Neural cell (in vitro differentiated cells): ENCODE data around the gene PPIF.

Experiments used
- CTCF ChIP-seq: fragments of 450-650 bp; IDR thresholded peaks from 2 replicates; pipeline ENCODE4 v1.5.1; 2014; ENCODE audit warnings: antibody characterized with exemption, mild to moderate bottlenecking, moderate library complexity; ENCODE audit not compliant: poor library complexity, severe bottlenecking
- EZH2 ChIP-seq: fragments of 200-600, 300-800 bp; shearing (Covaris generic), sonication (generic); IDR thresholded peaks from 2 replicates; pipeline ENCODE4 v1.6.1; 2014; ENCODE audit warnings: antibody characterized with exemption, low read length, borderline replicate concordance, mild to moderate bottlenecking; ENCODE audit not compliant: insufficient read depth, poor library complexity, severe bottlenecking
- MXI1 ChIP-seq: fragments of 450-650 bp; conservative IDR thresholded peaks from 2 replicates; pipeline ENCODE4 v1.6.1; 2014; ENCODE audit warnings: antibody characterized with exemption, mild to moderate bottlenecking; ENCODE audit not compliant: poor library complexity, severe bottlenecking
- POLR2AphosphoS5 ChIP-seq: IDR thresholded peaks from 2 replicates; pipeline ENCODE4 v1.6.1; 2012
- REST ChIP-seq: IDR thresholded peaks from 2 replicates; pipeline ENCODE4 v1.6.1; 2012; ENCODE audit warnings: borderline replicate concordance
- SMC3 ChIP-seq: fragments of 450-650 bp; conservative IDR thresholded peaks from 2 replicates; pipeline ENCODE4 v1.6.1; 2014; ENCODE audit warnings: antibody characterized with exemption, mild to moderate bottlenecking, moderate library complexity; ENCODE audit not compliant: poor library complexity

DNA sequence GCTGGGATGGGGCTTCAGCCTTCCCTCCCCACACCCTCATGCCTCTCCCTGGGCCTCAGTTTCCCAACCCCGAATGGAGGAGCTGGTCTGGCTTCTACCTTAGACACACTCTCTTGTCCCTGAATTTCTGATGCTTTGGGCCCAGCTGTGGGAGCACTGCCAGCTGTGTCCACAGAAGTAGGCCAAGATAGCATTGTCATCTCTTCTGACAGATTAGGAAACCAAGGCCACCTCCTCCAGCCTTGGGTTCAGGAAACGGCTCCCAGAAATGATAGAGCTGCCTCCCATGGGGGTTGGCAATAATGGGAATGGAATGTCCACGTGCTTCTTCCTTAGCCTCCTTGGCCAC lies 1.3 kb downstream of the PPIF start:
- TF ChIP-seq CTCF (no peak), SMC3 (no peak), REST (no peak), MXI1 (no peak), EZH2 (no peak), POLR2AphosphoS5 (no peak)
